DMS153 treated with DMSO at 0.1 percent for 48 hours (cell line): ENCODE data around the gene OR2F1.

Experiments
- DNase-seq: peaks from one replicate; lab custom pipeline; 2025; ENCODE audit not compliant: unreplicated experiment; lab: John Stamatoyannopoulos, UW

OR2F1 gene

GRCh38 chr7:143953421-143953820, 1.2 kb upstream of the OR2F1 start:
- DNase-seq = no peak

DNA sequence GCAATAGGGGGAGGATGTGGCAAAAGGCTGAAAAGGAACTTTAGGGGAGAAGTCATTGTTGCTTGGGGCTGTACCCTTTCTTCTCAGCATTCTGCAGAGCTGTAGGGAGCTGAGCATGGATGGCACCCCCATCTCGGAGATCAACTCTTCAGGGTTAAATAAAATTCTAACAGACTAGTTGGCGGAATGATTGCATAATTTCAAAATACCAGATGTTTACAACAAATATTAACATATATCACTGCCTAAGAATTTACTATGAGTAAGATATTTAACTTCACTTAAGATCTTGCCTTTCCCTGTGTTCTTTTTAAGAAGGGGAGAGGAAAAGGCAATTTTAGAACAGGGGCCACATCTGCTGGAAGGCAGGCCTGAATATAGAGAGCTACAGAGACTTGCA, 509 bp upstream of the OR2F1 start:
- DNase-seq = no peak

GRCh38 chr7:143958781-143959180, 4.1 kb downstream of the OR2F1 start:
- no peak for DNase-seq

DNA sequence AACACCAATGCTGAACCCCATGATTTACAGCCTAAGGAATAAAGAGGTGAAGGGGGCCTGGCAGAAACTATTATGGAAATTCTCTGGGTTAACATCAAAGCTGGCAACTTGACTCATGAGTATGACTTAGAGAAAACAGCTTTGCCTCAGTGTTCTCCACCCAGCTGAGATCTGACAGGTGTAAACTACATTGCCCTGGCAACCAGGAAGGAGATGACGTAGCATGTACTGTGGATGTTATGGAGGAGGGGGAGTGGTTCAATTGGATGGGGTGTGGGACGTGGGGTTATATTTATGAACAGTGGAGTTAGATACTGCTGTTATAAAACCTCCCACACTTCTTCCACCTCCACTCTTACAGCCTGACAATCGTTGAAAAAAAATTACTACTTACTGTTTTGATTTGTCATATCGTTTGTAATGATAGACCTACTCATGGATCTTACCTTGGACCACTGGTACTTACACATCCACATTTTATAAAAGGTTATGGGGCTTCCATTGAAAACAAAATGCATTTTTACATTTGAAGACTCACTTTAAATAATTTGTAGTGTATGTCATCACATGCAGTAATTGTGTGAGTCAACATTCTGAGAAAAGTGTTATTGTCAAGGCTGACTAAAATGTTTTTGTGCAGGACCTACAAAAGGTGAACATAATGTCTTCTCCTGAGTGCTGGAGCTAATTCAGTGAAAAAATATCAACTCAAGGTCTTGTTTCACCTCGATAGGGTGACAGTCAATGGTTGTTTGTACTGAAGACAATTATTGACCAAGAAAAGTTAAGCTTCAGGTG, 6.4 kb downstream of the OR2F1 start:
- no peak for DNase-seq

GRCh38 chr7:143965280-143965679, 10.6 kb downstream of the OR2F1 start:
- DNase-seq = no peak

GRCh38 chr7:143967398-143967797, 12.8 kb downstream of the OR2F1 start:
- DNase-seq = no peak

DNA sequence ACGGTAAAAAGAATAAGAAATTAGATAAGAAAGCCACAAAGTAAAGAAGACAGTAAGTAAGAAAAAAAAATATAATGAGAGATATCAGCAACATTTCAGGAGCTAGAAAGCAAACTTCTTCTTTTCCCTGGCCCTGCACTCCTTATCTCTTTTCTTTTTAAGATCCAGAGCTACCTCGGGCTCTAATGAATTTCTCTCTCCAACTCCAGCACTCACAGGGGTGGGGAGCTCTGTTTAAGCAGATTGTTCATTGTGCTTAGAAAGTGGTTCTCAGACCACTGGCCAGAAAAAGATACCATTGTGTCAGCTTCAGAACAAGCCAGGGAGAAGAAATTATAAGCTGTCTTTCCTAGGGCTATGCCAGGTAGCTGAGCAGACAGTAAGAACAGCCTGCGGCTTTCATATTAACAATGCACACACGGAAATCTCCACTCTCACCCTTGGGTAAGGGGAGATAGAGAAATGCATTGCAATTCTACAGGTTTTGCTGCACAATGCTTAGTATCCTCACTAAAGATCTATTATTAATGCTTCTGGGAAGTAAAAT, 19.3 kb downstream of the OR2F1 start:
- DNase-seq = no peak

- DNase-seq = no peak
Observed at GRCh38 chr7:143974459-143974858, 19.8 kb downstream of the OR2F1 start.

DNA sequence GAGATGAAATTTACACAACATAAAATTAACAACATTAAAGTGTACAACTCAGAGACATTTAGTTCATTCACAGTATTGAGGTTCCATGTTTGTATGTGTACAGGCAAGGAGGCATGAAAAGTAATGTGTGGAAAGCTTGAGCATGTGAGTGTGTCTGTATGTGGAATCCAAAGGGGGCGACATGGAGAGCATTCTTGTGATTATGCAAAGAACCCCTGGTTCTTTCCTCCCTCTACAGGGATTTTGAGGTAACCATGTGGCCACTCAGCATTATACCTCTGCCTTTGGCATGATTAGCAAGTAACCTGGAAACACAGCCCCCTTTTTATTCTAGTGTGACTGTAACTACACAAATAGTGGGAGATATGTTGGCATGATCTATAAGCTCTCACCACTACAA, 21.0 kb downstream of the OR2F1 start:
- no peak for DNase-seq

GRCh38 chr7:143978585-143978984, 23.9 kb downstream of the OR2F1 start:
- no peak for DNase-seq

- DNase-seq = no peak
Observed at GRCh38 chr7:143979359-143979758, 24.7 kb downstream of the OR2F1 start.

GRCh38 chr7:143979998-143980397, 25.4 kb downstream of the OR2F1 start:
- DNase-seq = no peak

- DNase-seq = no peak
Observed at GRCh38 chr7:143980746-143981510, 26.3 kb downstream of the OR2F1 start.

DNA sequence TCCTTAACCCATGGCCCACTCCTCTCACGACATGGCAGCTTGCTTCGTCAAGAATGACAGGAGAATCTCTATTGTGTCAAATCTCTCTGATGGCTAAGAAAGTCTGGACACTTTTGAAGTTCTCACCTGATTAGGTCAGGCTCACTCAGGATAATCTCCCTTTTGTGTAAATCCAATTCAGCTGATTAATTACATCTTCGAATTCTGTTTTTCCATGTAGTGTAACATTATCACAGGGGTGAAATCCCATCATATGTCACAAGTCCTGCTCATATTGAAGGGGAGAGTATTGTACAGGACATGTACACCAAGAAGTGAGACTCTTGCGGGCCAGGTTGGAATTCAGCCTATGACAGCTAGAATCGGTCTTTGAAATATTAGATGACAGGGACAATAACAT, 29.3 kb downstream of the OR2F1 start:
- DNase-seq = no peak

- DNase-seq = no peak
Observed at GRCh38 chr7:143987513-143987912, 32.9 kb downstream of the OR2F1 start.

DNA sequence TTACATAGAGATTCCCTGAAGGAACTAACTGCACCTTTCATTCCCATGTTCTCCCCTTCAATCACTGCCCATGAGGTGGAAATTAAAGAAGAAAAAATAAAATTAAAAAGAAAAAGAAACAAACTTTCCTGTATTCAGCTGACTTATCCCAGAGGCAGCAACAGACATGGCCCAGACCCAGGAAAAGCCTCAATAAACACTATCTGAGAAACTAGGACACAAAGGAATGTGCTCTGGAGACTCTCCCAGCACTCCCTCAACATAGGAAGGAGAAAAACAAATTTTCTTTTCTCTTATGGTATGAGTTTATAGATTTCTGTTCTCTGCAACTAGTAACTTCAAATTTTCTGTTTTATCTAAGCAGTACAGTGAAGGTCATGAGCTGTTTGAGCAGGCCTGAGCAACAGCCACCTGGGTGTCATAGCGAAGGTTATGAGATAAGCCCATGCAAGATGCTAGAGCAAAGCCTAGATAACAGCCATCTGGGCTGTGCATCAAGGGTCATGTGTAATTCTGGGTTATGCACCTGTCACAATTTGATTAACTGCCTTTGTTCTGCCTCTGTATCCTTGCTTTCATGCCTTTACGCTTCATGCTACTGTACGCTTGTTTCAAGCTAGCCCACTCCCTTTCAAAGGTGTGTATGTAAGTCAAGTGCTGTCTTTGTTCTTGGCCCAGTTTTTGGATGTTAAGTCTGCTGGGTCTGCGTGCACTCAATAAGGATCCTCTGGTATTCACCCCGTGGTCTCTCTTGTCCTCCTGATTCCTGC, 34.5 kb downstream of the OR2F1 start:
- no peak for DNase-seq

DNA sequence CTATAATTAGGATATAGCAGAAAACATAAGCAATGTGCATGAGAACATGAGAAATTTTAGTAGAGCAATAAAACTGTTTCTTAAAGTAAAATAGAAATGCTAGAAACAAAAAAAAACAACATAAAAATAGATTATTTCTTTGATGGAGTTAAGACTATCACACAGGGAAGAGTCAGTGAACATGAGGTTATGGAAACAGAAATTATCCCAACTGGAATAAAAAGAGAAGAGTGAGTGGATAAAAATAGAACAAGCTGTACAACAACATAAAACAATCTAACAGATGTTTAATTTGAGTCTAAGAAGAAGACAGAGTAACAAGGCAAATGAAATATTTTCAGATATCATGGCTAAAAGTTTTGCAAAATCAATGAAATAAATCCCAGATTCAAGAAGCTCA, 38.0 kb downstream of the OR2F1 start:
- no peak for DNase-seq

DNA sequence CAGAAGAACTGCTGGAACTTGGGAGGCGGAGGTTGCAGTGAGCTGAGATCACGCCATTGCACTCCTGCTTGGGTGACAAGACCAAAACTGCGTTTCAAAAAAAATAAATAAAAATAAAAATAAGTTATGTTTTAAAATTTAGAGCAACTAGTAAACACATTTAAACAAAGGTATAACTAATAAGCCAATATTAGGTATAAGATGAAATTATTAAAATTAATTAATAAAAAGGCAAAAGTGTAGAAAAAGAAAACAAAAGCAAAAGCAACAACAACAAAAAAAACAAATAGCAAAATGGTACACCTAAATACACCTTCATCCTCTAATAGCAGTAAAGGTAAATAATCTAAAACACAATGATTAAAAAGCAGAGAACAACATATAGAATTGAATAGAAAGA, 39.3 kb downstream of the OR2F1 start:
- no peak for DNase-seq

GRCh38 chr7:144000020-144000419, 45.4 kb downstream of the OR2F1 start, which contains the start of gene OR6B1:
TSS of gene OR6B1 (plus strand) at chr7:144000320. CDS start at chr7:144003997, 3,677 bp downstream.
- DNase-seq = no peak

- no peak for DNase-seq
Observed at GRCh38 chr7:144001543-144001942, 46.9 kb downstream of the OR2F1 start.

GRCh38 chr7:144004703-144005102, 50.1 kb downstream of the OR2F1 start:
- no peak for DNase-seq
